NCI-H128 (cell line): ENCODE measurements around the gene IGF2BP1.
"Not testable (repeated sequence)": the region's sequence is repeated elsewhere in the genome, so short reads cannot be mapped to it uniquely, and the experiment has no call there.

Source experiments
- DNase-seq: peaks from one replicate; lab custom pipeline; 2025; ENCODE audit not compliant: unreplicated experiment; lab: John Stamatoyannopoulos, UW

Gene IGF2BP1

GRCh38 chr17:49090878-49091594 lies 93.9 kb downstream of the IGF2BP1 start:
- DNase-seq = no peak

- no peak for DNase-seq
Measured at GRCh38 chr17:49093131-49093530, 95.9 kb downstream of the IGF2BP1 start.

- DNase-seq = no peak
Measured at GRCh38 chr17:49100601-49101000, 103.4 kb downstream of the IGF2BP1 start.

- DNase-seq = no peak
Measured at GRCh38 chr17:49101054-49101534, 103.9 kb downstream of the IGF2BP1 start.

GRCh38 chr17:49103360-49103759 lies 106.2 kb downstream of the IGF2BP1 start:
- DNase-seq = not testable (repeated sequence)

- no peak for DNase-seq
Measured at GRCh38 chr17:49104511-49105074, 107.4 kb downstream of the IGF2BP1 start.
